GM19023 (cell line): ENCODE measurements around the gene SLC17A3.

Source experiments
- ATAC-seq: cut with Tn5 transposase; IDR thresholded peaks from one replicate; pipeline ENCODE4 v1.9.1; 2021; ENCODE audit warnings: mild to moderate bottlenecking, moderate library complexity; ENCODE audit not compliant: unreplicated experiment

SLC17A3 gene, protein sequence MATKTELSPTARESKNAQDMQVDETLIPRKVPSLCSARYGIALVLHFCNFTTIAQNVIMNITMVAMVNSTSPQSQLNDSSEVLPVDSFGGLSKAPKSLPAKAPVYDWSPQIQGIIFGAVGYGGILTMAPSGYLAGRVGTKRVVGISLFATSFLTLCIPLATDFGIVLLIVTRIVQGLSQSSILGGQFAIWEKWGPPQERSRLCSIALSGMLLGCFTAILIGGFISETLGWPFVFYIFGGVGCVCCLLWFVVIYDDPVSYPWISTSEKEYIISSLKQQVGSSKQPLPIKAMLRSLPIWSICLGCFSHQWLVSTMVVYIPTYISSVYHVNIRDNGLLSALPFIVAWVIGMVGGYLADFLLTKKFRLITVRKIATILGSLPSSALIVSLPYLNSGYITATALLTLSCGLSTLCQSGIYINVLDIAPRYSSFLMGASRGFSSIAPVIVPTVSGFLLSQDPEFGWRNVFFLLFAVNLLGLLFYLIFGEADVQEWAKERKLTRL

GRCh38 chr6:25874118-25874517 is at the start of gene SLC17A3:
SLC17A3 (minus strand) TSS chr6:25874243; CDS start chr6:25868387, 5,856 bp downstream.
- no peak for ATAC-seq

DNA sequence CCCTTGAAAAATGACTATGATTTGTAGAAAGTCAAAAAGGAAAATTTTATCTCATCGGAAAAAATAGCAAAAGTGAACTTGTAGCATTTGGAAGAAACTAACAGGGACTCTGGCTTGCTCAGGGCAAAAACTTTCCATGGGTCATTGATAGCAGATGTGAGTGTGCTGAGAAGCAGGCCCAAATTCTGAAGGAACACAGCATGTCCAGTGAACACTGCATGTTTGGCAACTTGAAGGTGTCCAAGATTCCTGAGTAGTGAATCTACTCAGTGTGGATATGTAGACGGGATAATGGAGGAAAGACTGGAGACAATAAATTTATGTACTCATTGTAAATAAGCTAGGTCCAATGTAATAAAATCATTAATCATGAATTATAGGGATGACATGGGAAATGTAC is 48.3 kb upstream of the SLC17A3 start:
- no peak for ATAC-seq

- ATAC-seq = no peak
Observed at GRCh38 chr6:25921525-25922203, 47.6 kb upstream of the SLC17A3 start.

DNA sequence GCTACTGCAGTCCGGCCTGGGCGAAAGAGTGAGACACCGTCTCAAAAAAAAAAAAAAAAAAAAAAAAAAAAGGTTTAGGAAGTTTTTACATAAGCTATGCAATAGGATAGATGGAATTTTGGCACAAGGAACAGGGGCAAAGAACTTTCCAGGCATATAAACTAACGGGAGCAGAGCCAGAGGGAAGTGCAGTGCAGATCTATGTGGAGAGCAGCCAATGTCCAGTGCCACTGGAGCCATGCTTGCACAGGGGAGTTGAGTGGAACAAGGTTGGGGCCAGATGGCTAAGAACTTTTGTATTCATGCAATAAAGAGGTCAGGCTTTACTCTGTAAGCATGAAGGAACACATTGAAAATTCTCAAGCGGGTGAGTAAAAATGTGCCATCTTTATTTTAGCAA is 45.6 kb upstream of the SLC17A3 start:
- ATAC-seq = no peak

DNA sequence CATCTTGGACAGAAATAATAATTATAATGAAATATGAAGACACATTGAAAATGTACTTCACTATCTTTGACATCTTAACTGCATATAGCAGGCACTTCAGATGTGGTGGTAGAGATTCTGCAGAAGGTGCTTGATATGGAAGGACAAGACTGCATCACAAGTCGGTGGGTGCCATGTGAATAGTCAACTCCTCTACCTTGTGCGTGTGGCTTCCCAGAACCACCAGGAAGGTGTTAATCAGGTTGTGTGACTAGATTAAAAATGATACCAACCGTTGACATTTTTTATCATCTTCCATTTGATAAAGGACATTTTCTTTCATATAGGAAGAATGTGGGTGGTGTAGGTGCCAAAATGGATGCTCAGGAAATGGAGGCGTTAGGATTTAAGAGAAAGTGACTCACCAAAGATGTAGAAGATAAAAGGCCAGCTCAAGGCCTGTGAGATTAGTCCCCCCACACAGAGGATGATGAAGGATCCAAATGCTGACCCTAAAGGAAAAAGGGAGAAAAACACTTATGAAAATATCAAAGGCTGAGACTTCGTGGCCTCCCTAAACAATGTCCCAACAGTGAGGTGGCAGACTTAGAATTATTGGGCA is 44.1 kb upstream of the SLC17A3 start:
- no peak for ATAC-seq

GRCh38 chr6:25916789-25917490 is 42.9 kb upstream of the SLC17A3 start:
- ATAC-seq = no peak

- no peak for ATAC-seq
Observed at GRCh38 chr6:25916330-25916729, 42.3 kb upstream of the SLC17A3 start.

DNA sequence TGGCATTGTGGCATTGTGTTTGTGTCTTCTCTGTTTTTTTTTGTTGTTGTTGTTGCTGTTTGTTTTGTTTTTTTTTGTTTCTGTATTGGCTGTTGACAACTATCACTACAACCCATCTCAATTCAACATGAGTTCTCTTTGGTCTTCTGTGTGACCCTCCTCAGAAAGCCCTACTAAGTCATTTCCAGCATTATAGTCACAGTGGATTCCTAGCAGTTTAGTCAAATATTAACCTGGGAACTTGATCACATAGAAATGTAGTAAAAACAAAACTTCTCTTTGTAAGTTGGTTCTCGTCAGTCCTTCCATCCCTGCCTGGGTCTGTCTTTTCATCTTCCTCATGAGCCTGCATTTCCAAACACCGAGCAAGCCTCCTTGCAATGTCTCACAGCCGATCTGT is 39.7 kb upstream of the SLC17A3 start:
- ATAC-seq = no peak

GRCh38 chr6:25911351-25911750 is 37.3 kb upstream of the SLC17A3 start:
- ATAC-seq = no peak

DNA sequence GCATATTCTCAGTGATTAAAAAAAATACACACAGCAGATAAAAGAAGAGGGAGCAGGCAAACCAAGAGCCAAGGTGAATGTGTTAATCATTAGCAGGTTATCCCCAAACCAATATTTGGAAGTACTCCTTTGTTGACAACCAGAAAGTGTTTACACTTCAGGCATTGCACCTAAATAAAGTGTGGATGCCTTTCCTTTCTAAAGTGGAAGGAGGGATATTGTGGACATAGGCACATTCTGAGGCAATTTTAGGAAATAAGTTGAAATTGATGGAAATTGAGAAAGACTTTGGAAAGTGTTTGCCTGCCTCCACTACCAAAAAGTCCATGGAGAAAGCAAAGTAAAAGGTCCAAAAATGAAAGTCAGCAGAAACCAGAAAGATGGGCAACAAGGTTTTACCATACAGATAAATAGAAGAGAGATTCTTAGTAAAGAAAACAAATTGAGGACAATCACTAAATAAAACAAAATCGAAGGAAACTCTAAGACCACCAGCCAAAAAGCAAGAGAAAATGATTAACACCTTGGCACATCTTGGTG is 33.5 kb upstream of the SLC17A3 start:
- ATAC-seq = no peak

- no peak for ATAC-seq
Observed at GRCh38 chr6:25903467-25904099, 29.5 kb upstream of the SLC17A3 start.

DNA sequence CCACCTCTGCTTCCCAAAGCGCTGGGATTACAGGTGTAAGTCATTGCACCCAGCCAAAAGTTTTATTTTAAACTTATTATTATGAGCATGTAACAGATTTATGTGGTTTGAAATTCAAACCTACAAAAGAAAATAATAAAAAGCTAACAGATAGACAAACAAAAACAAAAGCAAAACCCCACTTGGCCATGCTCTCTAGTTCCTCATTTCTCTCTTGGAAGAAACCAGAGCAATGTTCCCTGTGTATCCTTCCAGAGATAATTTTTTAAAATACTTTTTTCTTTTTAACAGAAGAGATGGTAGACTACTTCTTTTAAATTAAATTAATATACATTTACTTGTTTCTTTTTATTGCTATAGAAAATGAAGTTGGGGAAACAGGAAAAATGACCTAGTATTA is 28.0 kb upstream of the SLC17A3 start:
- ATAC-seq = no peak

- ATAC-seq = no peak
Observed at GRCh38 chr6:25900843-25901242, 26.8 kb upstream of the SLC17A3 start.

- no peak for ATAC-seq
Observed at GRCh38 chr6:25899580-25900408, 25.8 kb upstream of the SLC17A3 start.

GRCh38 chr6:25899123-25899522 is 25.1 kb upstream of the SLC17A3 start:
- no peak for ATAC-seq

DNA sequence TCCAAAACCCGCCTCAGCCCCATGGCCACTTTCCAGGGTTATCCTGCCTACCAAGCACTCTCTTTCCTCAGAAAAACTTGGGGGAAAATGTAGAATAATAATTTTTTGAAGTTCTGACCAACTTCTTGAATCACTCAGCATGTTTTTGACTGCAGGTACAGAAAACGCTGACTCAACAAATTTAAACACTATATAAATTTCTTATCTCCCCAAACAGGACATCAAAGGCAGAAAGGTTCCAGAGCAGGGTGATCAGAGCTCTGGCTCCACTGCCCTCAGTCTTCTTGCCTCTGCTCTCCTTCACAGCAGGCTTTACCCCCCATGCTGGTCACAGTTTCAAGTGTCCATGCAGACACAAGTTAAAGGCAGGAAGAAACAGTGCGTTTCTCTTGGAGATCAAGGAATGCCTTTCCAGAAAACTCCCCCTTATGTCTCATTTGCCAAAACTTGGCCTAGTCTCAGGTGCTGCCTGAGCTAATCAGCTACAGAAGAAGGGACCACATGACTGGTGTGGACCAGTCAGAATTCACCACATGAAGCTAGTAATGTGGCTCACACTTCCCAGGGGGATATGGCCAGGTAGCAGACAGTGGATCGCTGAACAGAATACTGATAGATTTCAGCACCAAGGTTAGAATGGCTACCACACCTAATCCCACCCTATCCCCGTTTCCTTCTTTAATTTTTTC is 24.4 kb upstream of the SLC17A3 start:
- ATAC-seq = no peak

DNA sequence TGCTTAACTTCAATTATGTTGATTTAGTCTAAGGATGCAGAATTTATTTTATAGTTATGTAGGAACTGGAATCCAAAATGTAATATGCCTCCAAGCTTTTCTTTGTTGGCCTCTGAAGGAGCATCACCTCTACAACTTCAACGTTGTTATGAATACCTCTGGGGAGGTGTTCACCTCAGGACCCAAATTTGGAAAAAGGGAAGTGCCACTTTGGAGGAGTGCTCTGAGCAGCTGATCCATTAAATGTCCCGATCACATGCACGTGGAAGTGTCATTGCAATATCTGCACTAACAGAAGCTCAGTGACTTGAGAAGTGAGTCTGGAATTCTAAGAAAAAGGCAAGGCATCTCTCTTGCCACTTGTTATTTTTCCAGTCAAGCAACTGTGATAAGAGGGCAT is 22.2 kb upstream of the SLC17A3 start:
- no peak for ATAC-seq

- ATAC-seq = no peak
Observed at GRCh38 chr6:25895771-25896170, 21.7 kb upstream of the SLC17A3 start.

DNA sequence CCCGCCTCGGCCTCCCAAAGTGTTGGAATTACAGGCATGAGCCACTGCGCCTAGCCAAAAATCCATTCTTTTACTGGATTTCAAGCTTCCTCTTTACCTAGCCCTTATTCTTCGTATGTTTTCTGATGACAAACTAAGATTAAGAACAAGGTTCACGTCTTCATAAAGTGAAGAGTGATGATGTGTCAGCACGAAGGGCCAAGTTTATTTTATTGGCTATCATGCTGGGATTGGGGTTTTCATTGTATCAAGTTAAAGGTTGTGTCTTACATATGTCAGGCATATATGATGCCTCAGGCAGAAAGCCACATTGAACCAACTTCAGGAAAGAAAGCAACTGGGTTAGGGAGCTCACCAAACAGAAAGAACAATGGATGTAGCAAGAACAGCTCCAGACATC is 19.7 kb upstream of the SLC17A3 start:
- ATAC-seq = no peak
